NCI-H510A (cell line): ENCODE measurements around the gene PMM1.
"Not testable (repeated sequence)": the region's sequence is repeated elsewhere in the genome, so short reads cannot be mapped to it uniquely, and the experiment has no call there.

ENCODE experiments used
- DNase-seq: peaks from one replicate; lab custom pipeline; 2025; lab: John Stamatoyannopoulos, UW

PMM1 gene

GRCh38 chr22:41589391-41590241 is at the start of gene PMM1:
Gene PMM1, minus strand, starts transcription at chr22:41589840. Its CDS starts 35 bp downstream, at chr22:41589805.
- peak; percentile 98 for DNase-seq

DNA sequence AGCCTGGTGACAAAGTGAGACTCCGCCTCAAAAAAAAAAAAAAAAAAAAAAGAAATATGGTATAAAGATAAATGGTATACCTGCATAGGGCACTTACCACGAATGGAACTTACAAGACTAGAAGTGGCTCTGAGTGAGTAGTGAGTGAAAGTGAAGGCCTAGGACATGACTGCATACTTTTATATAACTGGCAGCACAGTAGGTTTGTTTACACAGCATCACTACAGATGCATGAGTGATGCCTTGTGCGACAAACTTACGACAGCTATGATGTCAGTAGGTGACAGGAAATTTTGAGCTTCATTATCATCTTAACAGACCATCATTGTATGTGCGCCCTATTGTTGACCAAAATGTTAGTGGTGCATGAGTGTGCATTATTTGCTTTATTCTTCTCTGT is 49.1 kb upstream of the PMM1 start:
- no peak for DNase-seq

DNA sequence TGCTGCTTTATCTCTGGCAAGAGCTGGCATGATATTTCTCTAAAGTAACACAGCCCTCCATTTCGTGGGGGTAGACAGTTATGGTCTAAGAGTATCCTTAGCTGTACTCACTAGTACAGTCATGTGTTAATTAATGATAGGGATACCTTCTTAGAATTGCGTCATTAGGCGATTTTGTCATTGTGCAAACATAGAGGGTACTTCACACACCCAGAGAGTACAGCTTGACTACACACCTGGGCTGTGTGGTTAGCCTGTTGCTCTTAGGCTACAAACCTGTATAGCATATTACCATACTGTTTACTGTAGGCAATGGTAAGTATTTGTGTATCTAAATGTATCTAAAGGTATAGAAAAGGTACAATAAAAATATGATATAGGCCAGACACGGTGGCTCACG is 48.5 kb upstream of the PMM1 start:
- DNase-seq: peak; percentile 17

DNA sequence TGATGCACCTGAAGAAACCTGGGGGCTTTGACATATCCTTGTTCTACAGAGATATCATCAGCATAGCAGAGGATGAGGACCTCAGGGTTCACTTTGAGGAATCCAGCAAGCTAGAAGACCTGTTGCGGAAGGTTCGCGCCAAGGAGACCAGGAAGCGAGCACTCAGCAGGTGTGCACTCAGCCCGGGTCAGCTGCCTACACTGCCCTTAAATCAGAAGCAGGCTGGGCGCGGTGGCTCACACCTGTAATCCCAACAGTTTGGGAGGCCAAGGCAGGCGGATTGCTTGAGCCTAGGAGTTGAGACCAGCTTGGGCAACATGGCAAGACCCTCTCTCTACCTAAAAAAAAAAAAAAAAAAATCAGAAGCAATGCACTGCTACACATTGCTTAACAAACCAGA is 48.0 kb upstream of the PMM1 start:
- not testable (repeated sequence) for DNase-seq

DNA sequence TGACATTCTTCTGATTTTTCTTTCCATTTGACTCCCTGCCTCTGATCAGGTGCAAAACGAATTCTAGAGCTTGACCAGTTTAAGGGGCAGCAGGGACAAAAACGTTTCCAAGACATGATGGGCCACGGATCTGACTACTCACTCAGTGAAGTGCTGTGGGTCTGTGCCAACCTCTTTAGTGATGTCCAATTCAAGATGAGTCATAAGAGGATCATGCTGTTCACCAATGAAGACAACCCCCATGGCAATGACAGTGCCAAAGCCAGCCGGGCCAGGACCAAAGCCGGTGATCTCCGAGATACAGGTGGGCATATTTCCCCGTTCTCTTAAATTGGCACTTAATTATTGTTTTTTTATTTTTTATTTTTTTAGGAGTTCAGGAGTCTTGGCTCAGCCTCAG is 46.8 kb upstream of the PMM1 start:
- DNase-seq: no peak

- not testable (repeated sequence) for DNase-seq
Measured at GRCh38 chr22:41634610-41635009, 45.0 kb upstream of the PMM1 start.

- DNase-seq: not testable (repeated sequence)
Measured at GRCh38 chr22:41631615-41632014, 42.0 kb upstream of the PMM1 start.

DNA sequence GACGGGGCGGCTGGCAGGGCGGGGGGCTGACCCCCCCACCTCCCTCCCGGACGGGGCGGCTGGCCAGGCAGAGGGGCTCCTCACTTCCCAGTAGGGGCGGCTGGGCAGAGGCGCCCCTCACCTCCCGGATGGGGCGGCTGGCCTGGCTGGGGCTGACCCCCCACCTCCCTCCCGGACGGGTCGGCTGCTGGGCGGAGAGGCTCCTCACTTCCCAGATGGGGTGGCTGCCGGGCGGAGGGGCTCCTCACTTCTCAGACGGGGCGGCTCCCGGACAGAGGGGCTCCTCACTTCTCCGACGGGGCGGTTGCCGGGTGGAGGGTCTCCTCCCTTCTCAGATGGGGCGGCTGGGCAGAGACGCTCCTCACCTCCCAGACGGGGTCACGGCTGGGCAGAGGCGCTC is 41.5 kb upstream of the PMM1 start:
- not testable (repeated sequence) for DNase-seq

GRCh38 chr22:41625577-41625976 is 35.9 kb upstream of the PMM1 start:
- no peak for DNase-seq

- no peak for DNase-seq
Measured at GRCh38 chr22:41621911-41622179, 32.2 kb upstream of the PMM1 start.

DNA sequence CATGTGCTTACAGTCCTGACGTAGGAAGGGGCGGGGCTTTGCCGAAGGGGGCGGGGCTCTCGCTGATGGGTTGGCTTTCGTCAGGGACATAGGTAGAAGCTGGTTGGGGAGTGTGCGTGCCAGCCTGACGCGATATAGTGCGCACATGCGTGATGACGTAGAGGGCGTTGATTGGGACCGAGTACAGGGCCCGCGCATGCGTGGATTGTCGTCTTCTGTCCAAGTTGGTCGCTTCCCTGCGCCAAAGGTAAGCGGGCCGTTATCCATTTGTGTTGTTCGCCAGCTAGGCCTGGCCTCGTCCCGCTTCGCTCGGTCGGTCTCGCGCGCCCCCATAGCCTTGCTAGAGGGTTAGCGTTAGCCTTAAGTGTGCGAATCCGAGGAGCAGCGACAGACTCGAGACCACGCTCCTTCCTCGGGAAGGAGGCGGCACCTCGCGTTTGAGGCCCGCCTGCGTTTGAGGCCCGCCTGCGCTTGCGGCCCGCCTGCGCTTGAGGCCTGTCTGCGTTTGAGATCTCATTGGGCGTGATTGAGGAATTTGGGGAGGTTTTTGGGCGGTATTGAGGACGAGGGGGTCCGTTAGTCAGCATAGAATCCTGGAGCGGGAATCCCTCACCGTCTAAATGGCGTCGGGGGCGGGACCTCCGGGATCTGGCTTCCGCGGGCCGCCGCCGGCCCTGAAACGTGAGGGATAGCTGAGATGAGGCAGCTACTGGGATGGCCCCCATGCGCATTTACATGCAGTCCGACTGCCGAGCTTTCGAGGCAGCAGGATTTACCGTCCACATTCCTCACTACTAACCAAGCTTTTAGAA is 31.7 kb upstream of the PMM1 start, which contains the start of gene XRCC6:
Gene XRCC6 (plus strand): TSS at position 197 of the 812 bp plus-strand sequence. CDS start 710 bp downstream, outside the sequence.
- DNase-seq: peak; percentile 97

GRCh38 chr22:41620589-41621098 is 31.0 kb upstream of the PMM1 start, which contains the start of gene DESI1:
Gene DESI1, minus strand, starts transcription at chr22:41621043. Its CDS starts 204 bp downstream, at chr22:41620839.
- DNase-seq: peak; percentile 20

GRCh38 chr22:41619979-41620588 is 30.4 kb upstream of the PMM1 start:
- DNase-seq: no peak

DNA sequence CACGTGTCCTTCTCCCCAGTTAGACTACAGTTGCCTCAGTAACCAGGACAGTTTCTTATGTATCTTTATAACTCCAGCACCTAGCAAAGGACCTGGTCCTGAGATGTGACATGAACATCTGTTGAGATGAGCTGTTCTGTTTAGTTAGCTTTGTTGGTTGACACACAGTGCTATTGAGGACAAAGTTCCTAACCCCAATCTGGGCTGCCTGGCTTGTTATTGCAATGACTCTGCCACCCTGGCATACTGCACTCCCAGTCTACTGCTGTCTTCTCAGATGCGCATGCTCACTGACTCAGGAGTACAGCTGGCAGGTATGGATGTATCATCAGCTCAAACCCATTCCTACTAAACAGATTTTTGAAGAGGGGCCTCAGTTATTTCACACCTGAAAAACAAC is 23.8 kb upstream of the PMM1 start:
- DNase-seq: no peak

DNA sequence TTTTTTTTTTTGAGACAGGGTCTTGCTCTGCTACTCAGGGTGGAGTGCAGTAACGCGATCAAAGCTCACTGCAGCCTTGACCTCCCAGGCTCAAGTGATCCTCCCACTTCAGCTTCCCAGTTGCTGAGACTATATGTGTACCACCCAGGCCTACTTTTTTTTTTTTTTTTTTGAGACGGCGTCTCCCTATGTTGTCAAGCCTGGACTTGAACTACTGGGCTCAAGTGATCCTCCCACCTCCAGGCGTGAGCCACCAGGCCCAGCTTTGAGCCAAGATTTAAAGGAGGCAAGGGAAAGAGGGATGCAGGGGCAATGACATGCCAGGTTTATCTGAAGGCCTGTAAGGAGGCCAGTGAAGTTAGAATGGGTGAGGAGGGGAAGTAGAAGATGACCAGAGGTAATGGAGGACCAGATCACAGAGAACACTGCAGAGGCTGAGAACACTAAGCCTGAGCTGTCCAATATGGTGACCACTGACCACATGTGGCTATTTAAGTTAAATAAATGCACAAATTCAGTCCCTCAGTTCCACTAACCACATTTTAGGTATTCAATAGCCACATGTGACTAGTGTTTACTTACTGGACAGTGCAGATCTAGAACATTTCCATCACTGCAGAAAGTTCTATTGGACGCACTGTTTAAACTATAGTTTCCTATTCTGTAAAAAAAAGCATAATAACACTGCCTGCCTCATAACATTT is 23.1 kb upstream of the PMM1 start:
- DNase-seq: no peak

DNA sequence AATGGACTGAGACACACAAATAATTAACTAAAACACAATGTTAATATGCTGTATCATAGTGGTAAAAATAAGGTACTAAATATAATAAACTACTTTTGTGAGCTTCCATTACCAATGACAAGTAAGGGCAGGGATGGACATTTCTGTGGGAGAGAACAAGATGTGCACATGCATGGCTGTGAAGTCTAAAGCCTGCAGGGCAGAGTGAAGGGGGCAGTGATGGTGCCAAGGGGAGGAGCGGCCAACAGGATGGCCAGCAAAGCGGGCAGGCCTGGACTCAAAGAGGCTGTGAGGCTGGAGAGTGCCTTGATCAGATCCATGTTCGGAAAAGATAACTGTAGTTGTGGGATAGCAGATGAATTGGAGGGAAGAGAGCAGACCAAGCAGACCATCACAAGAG is 18.7 kb upstream of the PMM1 start:
- no peak for DNase-seq

GRCh38 chr22:41603873-41604332 is 14.3 kb upstream of the PMM1 start:
- DNase-seq: no peak

- no peak for DNase-seq
Measured at GRCh38 chr22:41600976-41601375, 11.3 kb upstream of the PMM1 start.

- no peak for DNase-seq
Measured at GRCh38 chr22:41598891-41599635, 9.4 kb upstream of the PMM1 start.

DNA sequence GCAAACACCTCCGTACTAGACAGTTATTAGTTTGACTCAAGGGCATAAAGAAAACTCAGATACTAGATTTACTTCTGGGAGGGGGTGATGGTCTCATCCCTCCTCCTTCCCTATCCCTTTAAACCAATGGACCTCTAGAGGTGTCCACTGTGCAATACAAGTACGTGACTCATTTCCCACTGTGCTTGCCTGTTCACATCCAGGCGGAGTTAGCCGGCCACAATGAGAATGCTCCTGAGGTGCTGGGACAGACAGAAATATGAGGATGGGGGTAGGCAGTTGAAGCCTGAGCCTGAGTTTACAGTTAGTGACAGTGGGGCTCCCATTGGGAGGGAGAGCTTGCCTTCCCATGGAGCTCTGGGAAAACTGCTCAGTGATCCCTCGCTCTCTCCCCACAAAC is 8.4 kb upstream of the PMM1 start:
- no peak for DNase-seq

DNA sequence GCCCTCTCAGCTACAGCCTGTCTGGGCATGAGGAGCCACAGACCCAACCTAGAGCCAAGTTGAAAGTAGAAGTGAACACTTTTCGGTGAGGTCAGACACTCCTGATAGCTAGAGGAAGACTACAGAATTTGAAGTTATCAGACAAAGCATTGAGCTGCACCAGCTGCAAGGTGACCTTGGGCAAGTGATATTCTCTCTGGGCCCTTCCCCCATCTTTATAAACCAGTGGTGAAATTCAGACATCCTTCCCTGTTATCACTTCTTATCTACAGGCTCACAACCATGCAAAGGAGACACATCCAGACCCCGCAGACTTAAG is 8.0 kb upstream of the PMM1 start:
- DNase-seq: no peak
